ENCODE measurements around the gene KRTAP17-1.

DNA sequence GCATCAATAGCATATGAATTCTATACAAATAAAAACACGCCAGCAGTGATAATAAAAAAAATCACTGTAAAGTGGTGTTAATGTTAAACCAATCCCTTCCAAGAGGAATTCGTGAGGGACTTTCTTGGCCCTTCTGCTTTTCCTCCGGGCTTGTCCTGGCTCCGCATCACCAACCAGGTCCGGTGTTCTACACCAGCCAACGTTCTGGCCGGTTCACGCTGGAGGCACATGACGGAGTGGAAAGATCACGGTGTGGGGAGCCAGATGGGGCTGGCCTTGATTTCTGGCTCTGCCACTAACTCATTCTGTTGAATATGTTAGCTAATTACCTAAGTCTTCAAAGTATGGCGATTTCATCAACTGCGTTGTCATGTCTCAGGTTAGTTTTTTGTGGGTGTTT is 11.4 kb downstream of the KRTAP17-1 start:
- TF ChIP-seq POLR2A (IDR thresholded peaks at IDR 0.05) (no peak), CTCF (IDR thresholded peaks at IDR 0.05) (no peak)

Data from thyroid gland (tissue), 4 donors.